H9 (cell line): Measurements from ENCODE around the gene TBC1D1. TPM values are rescaled to one million over a fixed set of nuclear protein-coding genes. Genes with fewer than 3 reads are reported as not detected.

Experiments
- DNase-seq: peaks from one replicate; pipeline ENCODE4 v3.0.0-alpha.2; 2017
- H2AFZ ChIP-seq: one replicate; pipeline ENCODE4 v1.6.1; 2013; ENCODE audit warnings: mild to moderate bottlenecking, low read length, control low read depth, moderate library complexity
- H2AK5ac ChIP-seq: 2 replicates; pipeline ENCODE4 v1.6.1; 2013; ENCODE audit warnings: low read length, control low read depth, mixed read lengths; ENCODE audit not compliant: insufficient read length
- H2BK120ac ChIP-seq: one replicate; pipeline ENCODE4 v1.6.1; 2013; ENCODE audit warnings: low read depth, mild to moderate bottlenecking, low read length, control low read depth, inconsistent platforms; ENCODE audit not compliant: poor library complexity, severe bottlenecking
- H2BK12ac ChIP-seq: 2 replicates; pipeline ENCODE4 v1.6.1; 2013; ENCODE audit warnings: low read length, control low read depth, mixed read lengths, low read depth; ENCODE audit not compliant: insufficient read length
- H2BK15ac ChIP-seq: 2 replicates; pipeline ENCODE4 v1.6.1; 2013; ENCODE audit warnings: low read depth, low read length, control low read depth
- H2BK20ac ChIP-seq: one replicate; pipeline ENCODE4 v1.6.1; 2013; ENCODE audit warnings: low read depth, mild to moderate bottlenecking, low read length, control low read depth, inconsistent platforms; ENCODE audit not compliant: poor library complexity, severe bottlenecking
- H2BK5ac ChIP-seq: 2 replicates; pipeline ENCODE4 v1.6.1; 2013; ENCODE audit warnings: low read length, control low read depth, mixed read lengths; ENCODE audit not compliant: insufficient read length
- H3K14ac ChIP-seq: 2 replicates; pipeline ENCODE4 v1.6.1; 2013; ENCODE audit warnings: low read length, control low read depth; ENCODE audit not compliant: insufficient read depth
- H3K18ac ChIP-seq: 2 replicates; pipeline ENCODE4 v1.6.1; 2013; ENCODE audit warnings: low read depth, mild to moderate bottlenecking, mixed read lengths, low read length, control low read depth; ENCODE audit not compliant: insufficient read length
- H3K23ac ChIP-seq: 2 replicates; pipeline ENCODE4 v1.6.1; 2013; ENCODE audit warnings: low read length, control low read depth, mixed read lengths, low read depth; ENCODE audit not compliant: insufficient read length
- H3K23me2 ChIP-seq: 2 replicates; pipeline ENCODE4 v1.6.1; 2013; ENCODE audit warnings: low read depth, mild to moderate bottlenecking, mixed read lengths, low read length, control low read depth; ENCODE audit not compliant: insufficient read length, poor library complexity, severe bottlenecking
- H3K27ac ChIP-seq: 2 replicates; pipeline ENCODE4 v1.5.1; 2013; ENCODE audit warnings: low read length, control low read depth, mixed read lengths, low read depth; ENCODE audit not compliant: insufficient read length
- H3K27me3 ChIP-seq: 2 replicates; pipeline ENCODE4 v1.6.1; 2013; ENCODE audit warnings: low read length, control low read depth, inconsistent platforms; ENCODE audit not compliant: insufficient read depth
- H3K4ac ChIP-seq: 2 replicates; pipeline ENCODE4 v1.6.1; 2013; ENCODE audit warnings: low read depth, mild to moderate bottlenecking, control low read depth, inconsistent platforms, low read length, moderate library complexity
- H3K4me1 ChIP-seq: 2 replicates; pipeline ENCODE4 v1.6.1; 2013; ENCODE audit warnings: low read length, control low read depth, inconsistent platforms; ENCODE audit not compliant: insufficient read depth
- H3K4me2 ChIP-seq: 2 replicates; pipeline ENCODE4 v1.6.1; 2013; ENCODE audit warnings: low read length, control low read depth, mixed read lengths; ENCODE audit not compliant: insufficient read length, insufficient read depth
- H3K56ac ChIP-seq: 2 replicates; pipeline ENCODE4 v1.6.1; 2013; ENCODE audit warnings: low read depth, mild to moderate bottlenecking, mixed read lengths, low read length, control low read depth; ENCODE audit not compliant: insufficient read length
- H3K79me1 ChIP-seq: 2 replicates; pipeline ENCODE4 v1.6.1; 2013; ENCODE audit warnings: low read depth, mild to moderate bottlenecking, moderate library complexity, low read length, control low read depth, inconsistent platforms; ENCODE audit not compliant: insufficient read depth, poor library complexity, severe bottlenecking
- H3K79me2 ChIP-seq: 2 replicates; pipeline ENCODE4 v1.6.1; 2013; ENCODE audit warnings: low read length, control low read depth, inconsistent platforms; ENCODE audit not compliant: insufficient read depth
- H3K9ac ChIP-seq: 2 replicates; pipeline ENCODE4 v1.6.1; 2013; ENCODE audit warnings: low read length, control low read depth, mixed read lengths; ENCODE audit not compliant: insufficient read length; ENCODE audit errors: extremely low read depth
- H3K9me3 ChIP-seq: one replicate; pipeline ENCODE4 v1.6.1; 2013; ENCODE audit warnings: low read depth, low read length, inconsistent platforms; ENCODE audit not compliant: control insufficient read depth
- H3T11ph ChIP-seq: one replicate; pipeline ENCODE4 v1.6.1; 2013; ENCODE audit warnings: mild to moderate bottlenecking, low read length, control low read depth, inconsistent platforms
- H4K20me1 ChIP-seq: one replicate; pipeline ENCODE4 v1.6.1; 2013; ENCODE audit not compliant: control insufficient read depth, insufficient read length, insufficient read depth
- H4K5ac ChIP-seq: 2 replicates; pipeline ENCODE4 v1.6.1; 2013; ENCODE audit warnings: low read depth, mild to moderate bottlenecking, mixed read lengths, low read length, control low read depth; ENCODE audit not compliant: insufficient read length
- H4K8ac ChIP-seq: replicated peaks from 2 replicates; pipeline ENCODE4 v1.6.1; 2013; ENCODE audit warnings: low read length, control low read depth, mixed read lengths, low read depth; ENCODE audit not compliant: insufficient read length
- H4K91ac ChIP-seq: 2 replicates; pipeline ENCODE4 v1.6.1; 2013; ENCODE audit warnings: low read depth, mild to moderate bottlenecking, moderate library complexity, mixed read lengths, low read length, control low read depth; ENCODE audit not compliant: insufficient read length
- H3K27ac Mint-ChIP-seq, 3 experiments: 2 replicates in 2 of 3; 3 replicates in 1 of 3; pipeline ENCODE4 v1.8.0; 2020 to 2021; ENCODE audit warnings: mixed read lengths in 3 of 3, mild to moderate bottlenecking in 1 of 3, moderate library complexity in 1 of 3
- H3K27me3 Mint-ChIP-seq: 2 replicates; pipeline ENCODE4 v1.8.0; 2021; ENCODE audit warnings: low read depth, mild to moderate bottlenecking, moderate library complexity, mixed read lengths
- H3K36me3 Mint-ChIP-seq, 3 experiments: 2 replicates in 2 of 3; 3 replicates in 1 of 3; pipeline ENCODE4 v1.8.0; 2020 to 2021; ENCODE audit warnings: low read depth in 3 of 3, mixed read lengths in 3 of 3; ENCODE audit not compliant: insufficient read depth in 1 of 3
- H3K4me1 Mint-ChIP-seq, 2 experiments: 2 replicates each; pipeline ENCODE4 v1.8.0; 2020; ENCODE audit warnings: mixed read lengths in 2 of 2
- H3K4me3 Mint-ChIP-seq, 2 experiments: 2 replicates in 1 of 2; 3 replicates in 1 of 2; pipeline ENCODE4 v1.8.0; 2020 to 2021; ENCODE audit warnings: mild to moderate bottlenecking in 2 of 2, mixed read lengths in 2 of 2, moderate library complexity in 1 of 2
- H3K9me3 Mint-ChIP-seq, 2 experiments: 2 replicates in 1 of 2; 3 replicates in 1 of 2; pipeline ENCODE4 v1.8.0; 2020; ENCODE audit warnings: mild to moderate bottlenecking in 2 of 2, mixed read lengths in 2 of 2, moderate library complexity in 1 of 2
- whole genome bisulfite sequencing: extraction: QIAGEN DNeasy Blood & Tissue Kit; methylation state at CpG from one replicate; pipeline ENCODE4 v1.1.7; 2013; ENCODE audit warnings: missing lambda C conversion rate, low lambda C conversion rate, mixed read lengths; ENCODE audit not compliant: insufficient read length; ENCODE audit errors: extremely low coverage; 5-methylcytosine and 5-hydroxymethylcytosine counted together
- total RNA-seq: library from RNA; stranded (reverse); gene quantifications from 2 replicates; pipeline ENCODE4 v1.2.1, GENCODE V29; 2021
- TF ChIP-seq, protein P1 (sequence below): fragments of 200-600 bp; sonication (generic); conservative IDR thresholded peaks from 3 replicates; pipeline ENCODE4 v1.8.0; 2021; ENCODE audit warnings: antibody characterized with exemption, mild to moderate bottlenecking

Gene TBC1D1
- total RNA-seq, 1 experiment from 2014 or later = 109 TPM

DNA sequence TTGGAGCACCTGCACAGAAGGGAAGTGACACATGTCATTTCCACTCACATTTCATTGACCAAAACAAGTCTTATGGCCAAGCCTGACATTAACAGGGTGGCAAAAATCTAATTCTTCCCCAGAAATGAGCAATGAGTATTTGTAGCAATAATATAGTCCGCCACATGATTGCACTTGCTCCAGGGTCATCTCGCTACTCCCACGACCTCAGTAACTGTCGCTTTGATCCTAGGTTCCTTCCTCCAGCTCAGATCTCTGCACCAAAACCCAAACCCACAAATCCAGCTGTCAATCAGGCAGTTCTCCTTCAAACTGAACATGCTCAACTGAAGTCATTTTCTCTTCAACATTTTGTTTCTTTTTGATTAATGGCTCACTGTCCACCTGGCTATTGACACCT lies 44.1 kb downstream of the TBC1D1 start:
- no peak overlapping the region for H3K4me2 ChIP-seq
- no peak overlapping the region for H3K27ac ChIP-seq
- no peak overlapping the region for H3K9ac ChIP-seq
- H3K4me1 ChIP-seq = no peaks in the 10 kb centered on the region; the same call in 1 of the 2 replicates
- H2BK120ac ChIP-seq = no peak overlapping the region
- no peak overlapping the region for H4K8ac ChIP-seq
- Mint-ChIP-seq H3K27me3 (peaks cover 4% of the 10 kb centered on the region; the same call in 1 of the 2 replicates), H3K36me3 (peaks cover 0 to 4% (median 0%) of the 10 kb centered on the region in 3 experiments; a peak in 2 of 7 replicates), H3K4me3 (no peak overlapping the region), H3K27ac (no peak overlapping the region), H3K9me3 (0 out of 5 replicates have a peak, but pooled peaks cover 0 to 2% of the 10 kb centered on the region in 2 experiments), H3K4me1 (peaks cover 4 to 5% of the 10 kb centered on the region in 2 experiments)
- no peaks in the 10 kb centered on the region for H3K27me3 ChIP-seq
- no peak overlapping the region for H2AK5ac ChIP-seq
- DNase-seq = no peak
- no peak overlapping the region for H3K23ac ChIP-seq
- H4K5ac ChIP-seq = no peak overlapping the region
- no peak overlapping the region for H3K14ac ChIP-seq
- no peak overlapping the region for H4K91ac ChIP-seq
- no peaks in the 10 kb centered on the region for H4K20me1 ChIP-seq
- no peak overlapping the region for H3K18ac ChIP-seq
- no peak overlapping the region for H3T11ph ChIP-seq
- no peaks in the 10 kb centered on the region for H3K9me3 ChIP-seq
- no CpG with 5 or more reads among the region's 4 CpGs for WGBS
- H3K79me2 ChIP-seq = no peaks in the 10 kb centered on the region
- H3K4ac ChIP-seq = no peak overlapping the region
- H2BK20ac ChIP-seq = no peak overlapping the region
- H2AFZ ChIP-seq = no peak overlapping the region
- H3K79me1 ChIP-seq = no peaks in the 10 kb centered on the region
- H2BK15ac ChIP-seq = no peak overlapping the region
- H2BK5ac ChIP-seq = no peak overlapping the region
- H2BK12ac ChIP-seq = no peak overlapping the region
- H3K23me2 ChIP-seq = no peaks in the 10 kb centered on the region
- H3K56ac ChIP-seq = no peak overlapping the region
- TF ChIP-seq, protein P1, sequence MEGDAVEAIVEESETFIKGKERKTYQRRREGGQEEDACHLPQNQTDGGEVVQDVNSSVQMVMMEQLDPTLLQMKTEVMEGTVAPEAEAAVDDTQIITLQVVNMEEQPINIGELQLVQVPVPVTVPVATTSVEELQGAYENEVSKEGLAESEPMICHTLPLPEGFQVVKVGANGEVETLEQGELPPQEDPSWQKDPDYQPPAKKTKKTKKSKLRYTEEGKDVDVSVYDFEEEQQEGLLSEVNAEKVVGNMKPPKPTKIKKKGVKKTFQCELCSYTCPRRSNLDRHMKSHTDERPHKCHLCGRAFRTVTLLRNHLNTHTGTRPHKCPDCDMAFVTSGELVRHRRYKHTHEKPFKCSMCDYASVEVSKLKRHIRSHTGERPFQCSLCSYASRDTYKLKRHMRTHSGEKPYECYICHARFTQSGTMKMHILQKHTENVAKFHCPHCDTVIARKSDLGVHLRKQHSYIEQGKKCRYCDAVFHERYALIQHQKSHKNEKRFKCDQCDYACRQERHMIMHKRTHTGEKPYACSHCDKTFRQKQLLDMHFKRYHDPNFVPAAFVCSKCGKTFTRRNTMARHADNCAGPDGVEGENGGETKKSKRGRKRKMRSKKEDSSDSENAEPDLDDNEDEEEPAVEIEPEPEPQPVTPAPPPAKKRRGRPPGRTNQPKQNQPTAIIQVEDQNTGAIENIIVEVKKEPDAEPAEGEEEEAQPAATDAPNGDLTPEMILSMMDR = no peak
